Measurements from ENCODE around the gene KBTBD13.
A peak's percentile ranks its signal among the peaks of the same experiment; 100 is the strongest.

GRCh38 chr15:65086680-65087111 is 10.2 kb downstream of the KBTBD13 start:
- TF ChIP-seq, protein P1, sequence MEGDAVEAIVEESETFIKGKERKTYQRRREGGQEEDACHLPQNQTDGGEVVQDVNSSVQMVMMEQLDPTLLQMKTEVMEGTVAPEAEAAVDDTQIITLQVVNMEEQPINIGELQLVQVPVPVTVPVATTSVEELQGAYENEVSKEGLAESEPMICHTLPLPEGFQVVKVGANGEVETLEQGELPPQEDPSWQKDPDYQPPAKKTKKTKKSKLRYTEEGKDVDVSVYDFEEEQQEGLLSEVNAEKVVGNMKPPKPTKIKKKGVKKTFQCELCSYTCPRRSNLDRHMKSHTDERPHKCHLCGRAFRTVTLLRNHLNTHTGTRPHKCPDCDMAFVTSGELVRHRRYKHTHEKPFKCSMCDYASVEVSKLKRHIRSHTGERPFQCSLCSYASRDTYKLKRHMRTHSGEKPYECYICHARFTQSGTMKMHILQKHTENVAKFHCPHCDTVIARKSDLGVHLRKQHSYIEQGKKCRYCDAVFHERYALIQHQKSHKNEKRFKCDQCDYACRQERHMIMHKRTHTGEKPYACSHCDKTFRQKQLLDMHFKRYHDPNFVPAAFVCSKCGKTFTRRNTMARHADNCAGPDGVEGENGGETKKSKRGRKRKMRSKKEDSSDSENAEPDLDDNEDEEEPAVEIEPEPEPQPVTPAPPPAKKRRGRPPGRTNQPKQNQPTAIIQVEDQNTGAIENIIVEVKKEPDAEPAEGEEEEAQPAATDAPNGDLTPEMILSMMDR (conservative IDR thresholded peaks at IDR 0.05 in 1 of 2, IDR thresholded peaks at IDR 0.05 in 1 of 2; ENCODE audit: extremely low read depth in 1 of 2, insufficient read depth in 1 of 2, low read depth in 1 of 2, low read length in 2 of 2) = peak; percentile 12 to 37
- TF ChIP-seq EZH2 (IDR thresholded peaks at IDR 0.05; ENCODE audit: borderline replicate concordance, low read length) = no peak
